Trophoblast cell (in vitro differentiated cells and primary cell): ENCODE results near the gene RSPH6A.
A peak's percentile ranks its signal among the peaks of the same experiment; 100 is the strongest.

ENCODE experiments used
- DNase-seq, 2 donors: peaks; one replicate each; pipeline ENCODE4 v3.0.0-alpha.2; 2016
- H2AFZ ChIP-seq: 2 replicates; pipeline ENCODE4 v1.6.1; 2013; ENCODE audit warnings: low read length, moderate library complexity, mild to moderate bottlenecking; ENCODE audit not compliant: insufficient read depth, poor library complexity
- H2AK5ac ChIP-seq: 2 replicates; pipeline ENCODE4 v1.6.1; 2013; ENCODE audit warnings: mild to moderate bottlenecking, low read length
- H2BK120ac ChIP-seq: 2 replicates; pipeline ENCODE4 v1.6.1; 2013; ENCODE audit warnings: low read length, mild to moderate bottlenecking, moderate library complexity; ENCODE audit not compliant: insufficient read depth, poor library complexity
- H2BK12ac ChIP-seq: 2 replicates; pipeline ENCODE4 v1.6.1; 2013; ENCODE audit warnings: mild to moderate bottlenecking, low read length, moderate library complexity
- H2BK5ac ChIP-seq: 2 replicates; pipeline ENCODE4 v1.6.1; 2013; ENCODE audit warnings: low read length, low read depth, moderate library complexity, mild to moderate bottlenecking; ENCODE audit not compliant: poor library complexity
- H3K14ac ChIP-seq: 2 replicates; pipeline ENCODE4 v1.6.1; 2013; ENCODE audit warnings: mild to moderate bottlenecking, low read length
- H3K18ac ChIP-seq: 2 replicates; pipeline ENCODE4 v1.6.1; 2013; ENCODE audit warnings: mild to moderate bottlenecking, low read length
- H3K23ac ChIP-seq: 2 replicates; pipeline ENCODE4 v1.6.1; 2013; ENCODE audit warnings: low read length
- H3K27ac ChIP-seq: 2 replicates; pipeline ENCODE4 v1.5.1; 2013; ENCODE audit warnings: low read depth, mild to moderate bottlenecking, inconsistent platforms, low read length, moderate library complexity
- H3K27me3 ChIP-seq: 2 replicates; pipeline ENCODE4 v1.6.1; 2013; ENCODE audit warnings: inconsistent platforms, mild to moderate bottlenecking, low read length, moderate library complexity; ENCODE audit not compliant: insufficient read depth
- H3K36me3 ChIP-seq, 2 experiments: 1 replicate in 1 of 2; 2 replicates in 1 of 2; pipeline ENCODE4 v1.6.1; 2013; ENCODE audit warnings: low read length in 2 of 2, mild to moderate bottlenecking in 2 of 2, moderate library complexity in 1 of 2; ENCODE audit not compliant: insufficient read depth in 2 of 2, control insufficient read depth in 1 of 2
- H3K4ac ChIP-seq: 2 replicates; pipeline ENCODE4 v1.6.1; 2013; ENCODE audit warnings: low read depth, mild to moderate bottlenecking, low read length, moderate library complexity
- H3K4me1 ChIP-seq, 2 experiments: 1 replicate in 1 of 2; 2 replicates in 1 of 2; pipeline ENCODE4 v1.6.1; 2013; ENCODE audit warnings: low read length in 2 of 2, mild to moderate bottlenecking in 2 of 2, moderate library complexity in 1 of 2; ENCODE audit not compliant: insufficient read depth in 2 of 2, control insufficient read depth in 1 of 2
- H3K4me2 ChIP-seq: 2 replicates; pipeline ENCODE4 v1.6.1; 2013; ENCODE audit warnings: inconsistent platforms, mild to moderate bottlenecking, low read length, moderate library complexity
- H3K4me3 ChIP-seq: 2 replicates; pipeline ENCODE4 v1.5.1; 2013; ENCODE audit warnings: mild to moderate bottlenecking, low read depth, low read length, inconsistent platforms
- H3K79me1 ChIP-seq: one replicate; pipeline ENCODE4 v1.6.1; 2013; ENCODE audit warnings: low read length
- H3K79me2 ChIP-seq: 2 replicates; pipeline ENCODE4 v1.6.1; 2013; ENCODE audit warnings: low read length, mild to moderate bottlenecking; ENCODE audit not compliant: control insufficient read depth, insufficient read depth, poor library complexity
- H3K9ac ChIP-seq: 2 replicates; pipeline ENCODE4 v1.6.1; 2013; ENCODE audit warnings: mild to moderate bottlenecking, low read length
- H3K9me3 ChIP-seq: 2 replicates; pipeline ENCODE4 v1.6.1; 2013; ENCODE audit warnings: low read depth, mild to moderate bottlenecking, control low read depth, inconsistent platforms, low read length; ENCODE audit not compliant: insufficient read depth
- H4K12ac ChIP-seq: 2 replicates; pipeline ENCODE4 v1.6.1; 2013; ENCODE audit warnings: low read depth, mild to moderate bottlenecking, low read length, moderate library complexity
- H4K8ac ChIP-seq: 2 replicates; pipeline ENCODE4 v1.6.1; 2013; ENCODE audit warnings: low read depth, mild to moderate bottlenecking, low read length, moderate library complexity
- H4K91ac ChIP-seq: one replicate; pipeline ENCODE4 v1.6.1; 2013; ENCODE audit warnings: low read depth, mild to moderate bottlenecking, low read length, moderate library complexity
- WGBS: extraction: QIAGEN DNeasy Blood & Tissue Kit; methylation state at CpG from one replicate; pipeline ENCODE4 v1.1.7; 2013; ENCODE audit warnings: missing lambda C conversion rate; ENCODE audit not compliant: insufficient read length, insufficient coverage; ENCODE audit errors: extremely low coverage; 5-methylcytosine and 5-hydroxymethylcytosine counted together

The RSPH6A gene

GRCh38 chr19:45772130-45772840 lies 42.8 kb downstream of the RSPH6A start:
- no peak overlapping the region for H3K4me3 ChIP-seq
- no peak overlapping the region for H4K12ac ChIP-seq
- no peak overlapping the region for H2BK5ac ChIP-seq
- no peaks in the 10 kb centered on the region for H3K27me3 ChIP-seq
- no peak overlapping the region for H2BK12ac ChIP-seq
- H4K8ac ChIP-seq, result no peak overlapping the region
- DNase-seq, result no peak
- H3K36me3 ChIP-seq, result peaks cover 24 to 26% of the 10 kb centered on the region in 2 experiments
- H3K14ac ChIP-seq, result no peak overlapping the region
- no peak overlapping the region for H4K91ac ChIP-seq
- peaks cover 0 to 5% of the 10 kb centered on the region in 2 experiments for H3K4me1 ChIP-seq
- no peaks in the 10 kb centered on the region for H3K9me3 ChIP-seq
- peaks cover 13% of the 10 kb centered on the region for H3K79me2 ChIP-seq
- no peak overlapping the region for H2AK5ac ChIP-seq
- H2AFZ ChIP-seq, result no peak overlapping the region
- no peak overlapping the region for H3K23ac ChIP-seq
- no peak overlapping the region for H3K9ac ChIP-seq
- H3K4me2 ChIP-seq, result no peak overlapping the region
- no CpG with 5 or more reads among the region's 14 CpGs for WGBS
- no peak overlapping the region for H3K18ac ChIP-seq
- no peak overlapping the region for H3K4ac ChIP-seq
- no peak overlapping the region for H2BK120ac ChIP-seq
- no peak overlapping the region for H3K27ac ChIP-seq
- peaks cover 23% of the 10 kb centered on the region for H3K79me1 ChIP-seq

DNA sequence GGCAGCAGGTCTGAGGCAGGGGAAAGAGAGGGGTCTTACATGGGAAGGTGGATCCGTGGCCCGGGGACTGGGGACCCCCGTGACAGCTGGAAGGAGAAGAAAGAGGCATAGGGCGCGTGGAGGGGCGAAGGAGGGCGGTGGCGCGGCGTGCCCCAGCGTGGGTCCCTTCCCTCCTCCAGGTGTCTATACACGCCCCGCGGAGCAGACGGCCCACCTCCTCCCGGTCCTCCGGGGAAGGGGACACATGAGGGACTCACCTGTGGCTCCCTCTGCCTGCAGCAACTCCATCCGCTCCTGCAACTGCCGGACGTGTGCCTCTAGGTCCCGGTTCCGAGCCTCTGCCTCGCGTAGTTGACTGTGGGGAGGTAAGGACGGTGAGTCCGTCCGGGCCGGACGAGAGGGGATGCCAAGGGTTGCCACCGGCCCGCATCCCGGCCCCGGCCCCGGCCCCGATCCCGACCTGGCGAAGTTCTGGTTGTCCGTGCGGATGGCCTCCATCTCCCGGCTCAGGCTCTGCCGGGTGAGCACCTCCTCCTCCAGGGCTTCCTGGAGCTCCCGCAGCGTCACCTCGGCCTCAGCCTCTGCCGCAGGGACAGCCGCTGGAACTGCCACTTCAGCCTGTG lies 43.7 kb downstream of the RSPH6A start:
- H3K14ac ChIP-seq, result no peak overlapping the region
- H3K79me2 ChIP-seq, result peaks cover 13% of the 10 kb centered on the region
- H4K12ac ChIP-seq, result no peak overlapping the region
- no CpG with 5 or more reads among the region's 46 CpGs for WGBS
- H2BK120ac ChIP-seq, result no peak overlapping the region
- no peak overlapping the region for H4K8ac ChIP-seq
- H3K4me1 ChIP-seq, result peaks cover 6 to 13% of the 10 kb centered on the region in 2 experiments
- no peak overlapping the region for H3K4me3 ChIP-seq
- peak in 1 of 2 donors; percentile 40 for DNase-seq
- peak overlapping the region; percentile 66 for H3K4me2 ChIP-seq
- H4K91ac ChIP-seq, result no peak overlapping the region
- no peak overlapping the region for H2BK5ac ChIP-seq
- H2AFZ ChIP-seq, result no peak overlapping the region
- H3K79me1 ChIP-seq, result peaks cover 27% of the 10 kb centered on the region
- no peak overlapping the region for H3K18ac ChIP-seq
- H3K27me3 ChIP-seq, result no peaks in the 10 kb centered on the region
- no peak overlapping the region for H3K23ac ChIP-seq
- H3K4ac ChIP-seq, result no peak overlapping the region
- H3K9me3 ChIP-seq, result no peaks in the 10 kb centered on the region
- H2AK5ac ChIP-seq, result no peak overlapping the region
- no peak overlapping the region for H3K27ac ChIP-seq
- H3K9ac ChIP-seq, result no peak overlapping the region
- no peak overlapping the region for H2BK12ac ChIP-seq
- H3K36me3 ChIP-seq, result peaks cover 17% of the 10 kb centered on the region in 2 experiments

DNA sequence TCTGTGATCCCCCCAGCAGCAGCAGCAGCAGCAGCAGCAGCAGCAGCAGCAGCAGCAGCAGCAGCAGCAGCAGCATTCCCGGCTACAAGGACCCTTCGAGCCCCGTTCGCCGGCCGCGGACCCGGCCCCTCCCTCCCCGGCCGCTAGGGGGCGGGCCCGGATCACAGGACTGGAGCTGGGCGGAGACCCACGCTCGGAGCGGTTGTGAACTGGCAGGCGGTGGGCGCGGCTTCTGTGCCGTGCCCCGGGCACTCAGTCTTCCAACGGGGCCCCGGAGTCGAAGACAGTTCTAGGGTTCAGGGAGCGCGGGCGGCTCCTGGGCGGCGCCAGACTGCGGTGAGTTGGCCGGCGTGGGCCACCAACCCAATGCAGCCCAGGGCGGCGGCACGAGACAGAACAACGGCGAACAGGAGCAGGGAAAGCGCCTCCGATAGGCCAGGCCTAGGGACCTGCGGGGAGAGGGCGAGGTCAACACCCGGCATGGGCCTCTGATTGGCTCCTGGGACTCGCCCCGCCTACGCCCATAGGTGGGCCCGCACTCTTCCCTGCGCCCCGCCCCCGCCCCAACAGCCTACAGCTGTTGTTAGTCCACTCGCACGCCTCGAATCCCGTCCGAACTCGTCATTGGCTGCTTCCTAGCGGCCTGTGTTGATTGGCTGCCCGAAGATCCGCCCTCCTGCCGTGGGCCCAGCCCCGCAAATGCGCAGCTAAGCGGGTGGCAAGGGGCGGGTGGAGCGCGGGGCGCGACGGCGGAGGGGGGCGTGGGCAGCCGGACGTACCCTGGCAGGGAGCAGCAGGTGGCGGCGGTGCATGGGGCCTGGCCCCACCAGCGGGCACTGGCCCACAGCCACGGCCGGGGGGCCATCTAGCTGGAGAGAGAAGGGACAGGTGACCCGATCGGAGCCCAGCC lies 44.7 kb downstream of the RSPH6A start:
- H2AFZ ChIP-seq, result peak overlapping the region; percentile 50
- H3K27ac ChIP-seq, result peak overlapping the region; percentile 91
- peak; percentile 96 to 98 for DNase-seq
- peak overlapping the region; percentile 86 for H4K8ac ChIP-seq
- H3K4me1 ChIP-seq, result peaks cover 7 to 15% of the 10 kb centered on the region in 2 experiments
- no peak overlapping the region for H2BK12ac ChIP-seq
- H3K9me3 ChIP-seq, result no peaks in the 10 kb centered on the region
- H2BK5ac ChIP-seq, result peak overlapping the region; percentile 69
- WGBS, result no CpG with 5 or more reads among the region's 79 CpGs
- peak overlapping the region; percentile 75 for H3K18ac ChIP-seq
- peak overlapping the region; percentile 83 for H3K14ac ChIP-seq
- H3K4me3 ChIP-seq, result peak overlapping the region; percentile 73
- H3K4ac ChIP-seq, result peak overlapping the region; percentile 42
- peak overlapping the region; percentile 91 for H4K91ac ChIP-seq
- H2BK120ac ChIP-seq, result peak overlapping the region; percentile 59
- H4K12ac ChIP-seq, result peak overlapping the region; percentile 71
- no peak overlapping the region for H3K23ac ChIP-seq
- H3K9ac ChIP-seq, result peak overlapping the region; percentile 84
- no peak overlapping the region for H2AK5ac ChIP-seq
- H3K36me3 ChIP-seq, result peaks cover 16 to 17% of the 10 kb centered on the region in 2 experiments
- no peaks in the 10 kb centered on the region for H3K27me3 ChIP-seq
- H3K79me1 ChIP-seq, result peaks cover 27% of the 10 kb centered on the region
- peaks cover 13% of the 10 kb centered on the region for H3K79me2 ChIP-seq
- peak overlapping the region; percentile 97 for H3K4me2 ChIP-seq

DNA sequence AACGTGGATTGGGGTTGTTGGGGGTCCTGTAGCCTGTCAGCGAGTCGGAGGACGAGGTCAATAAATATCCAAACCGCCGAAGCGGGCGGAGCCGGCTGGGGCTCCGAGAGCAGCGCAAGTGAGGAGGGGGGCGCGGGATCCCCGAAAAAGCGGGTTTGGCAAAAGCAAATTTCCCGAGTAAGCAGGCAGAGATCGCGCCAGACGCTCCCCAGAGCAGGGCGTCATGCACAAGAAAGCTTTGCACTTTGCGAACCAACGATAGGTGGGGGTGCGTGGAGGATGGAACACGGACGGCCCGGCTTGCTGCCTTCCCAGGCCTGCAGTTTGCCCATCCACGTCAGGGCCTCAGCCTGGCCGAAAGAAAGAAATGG lies 45.3 kb downstream of the RSPH6A start:
- peaks cover 27% of the 10 kb centered on the region for H3K79me1 ChIP-seq
- no peaks in the 10 kb centered on the region for H3K9me3 ChIP-seq
- peak overlapping the region; percentile 10 for H2BK12ac ChIP-seq
- peak overlapping the region; percentile 42 for H3K4ac ChIP-seq
- peak overlapping the region; percentile 91 for H4K91ac ChIP-seq
- H4K12ac ChIP-seq, result peak overlapping the region; percentile 71
- peak overlapping the region; percentile 84 for H3K9ac ChIP-seq
- H3K27ac ChIP-seq, result peak overlapping the region; percentile 91
- peak overlapping the region; percentile 68 for H3K4me3 ChIP-seq
- H2AK5ac ChIP-seq, result peak overlapping the region; percentile 67
- peak overlapping the region; percentile 69 for H2BK5ac ChIP-seq
- H2BK120ac ChIP-seq, result peak overlapping the region; percentile 59
- H4K8ac ChIP-seq, result peak overlapping the region; percentile 86
- H3K79me2 ChIP-seq, result peaks cover 13% of the 10 kb centered on the region
- peak overlapping the region; percentile 50 for H2AFZ ChIP-seq
- no peak overlapping the region for H3K23ac ChIP-seq
- peak overlapping the region; percentile 83 for H3K14ac ChIP-seq
- H3K4me1 ChIP-seq, result peaks cover 13 to 21% of the 10 kb centered on the region in 2 experiments
- no CpG with 5 or more reads among the region's 28 CpGs for WGBS
- DNase-seq, result peak in 1 of 2 donors; percentile 45
- peak overlapping the region; percentile 75 for H3K18ac ChIP-seq
- H3K27me3 ChIP-seq, result no peaks in the 10 kb centered on the region
- H3K4me2 ChIP-seq, result peak overlapping the region; percentile 97
- H3K36me3 ChIP-seq, result peaks cover 16% of the 10 kb centered on the region in 2 experiments
